SK-N-SH treated with all-trans-retinoic acid at 6 μM for 48 hours (cell line): ENCODE data around the gene TLCD5.

Experiments
- ARNTL ChIP-seq: fragments of 450-650 bp; formaldehyde crosslinking; IDR thresholded peaks from 2 replicates; pipeline ENCODE4 v1.5.0; 2020; ENCODE audit warnings: low read depth, mild to moderate bottlenecking, moderate library complexity, borderline replicate concordance
- TOX ChIP-seq: fragments of 250-450 bp; sonication (Bioruptor Pico); IDR thresholded peaks from 2 replicates; pipeline ENCODE4 v1.8.0; 2021; ENCODE audit warnings: mild to moderate bottlenecking, moderate library complexity, borderline replicate concordance
- ZFP30 ChIP-seq: fragments of 450-650 bp; formaldehyde crosslinking; IDR thresholded peaks from 2 replicates; pipeline ENCODE4 v1.5.0; 2022; ENCODE audit warnings: mild to moderate bottlenecking, moderate library complexity
- ZNF565 ChIP-seq: fragments of 450-650 bp; formaldehyde crosslinking; conservative IDR thresholded peaks from 2 replicates; pipeline ENCODE4 v1.5.0; 2020; ENCODE audit warnings: low read depth, mild to moderate bottlenecking, moderate library complexity
- TF ChIP-seq, protein P1 (sequence below): fragments of 250-450 bp; sonication (Bioruptor Pico); IDR thresholded peaks from 2 replicates; pipeline ENCODE4 v1.8.0; 2020; ENCODE audit warnings: mild to moderate bottlenecking, moderate library complexity, borderline replicate concordance
- TF ChIP-seq, protein P2 (sequence below): fragments of 250-450 bp; sonication (Bioruptor Pico); IDR thresholded peaks from 2 replicates; pipeline ENCODE4 v1.5.1; 2020; ENCODE audit warnings: low read depth, mild to moderate bottlenecking, moderate library complexity
- TF ChIP-seq, protein P3 (sequence below): fragments of 250-450 bp; sonication (Bioruptor Pico); IDR thresholded peaks from 2 replicates; pipeline ENCODE4 v1.5.1; 2021; ENCODE audit warnings: mild to moderate bottlenecking, moderate library complexity

DNA sequence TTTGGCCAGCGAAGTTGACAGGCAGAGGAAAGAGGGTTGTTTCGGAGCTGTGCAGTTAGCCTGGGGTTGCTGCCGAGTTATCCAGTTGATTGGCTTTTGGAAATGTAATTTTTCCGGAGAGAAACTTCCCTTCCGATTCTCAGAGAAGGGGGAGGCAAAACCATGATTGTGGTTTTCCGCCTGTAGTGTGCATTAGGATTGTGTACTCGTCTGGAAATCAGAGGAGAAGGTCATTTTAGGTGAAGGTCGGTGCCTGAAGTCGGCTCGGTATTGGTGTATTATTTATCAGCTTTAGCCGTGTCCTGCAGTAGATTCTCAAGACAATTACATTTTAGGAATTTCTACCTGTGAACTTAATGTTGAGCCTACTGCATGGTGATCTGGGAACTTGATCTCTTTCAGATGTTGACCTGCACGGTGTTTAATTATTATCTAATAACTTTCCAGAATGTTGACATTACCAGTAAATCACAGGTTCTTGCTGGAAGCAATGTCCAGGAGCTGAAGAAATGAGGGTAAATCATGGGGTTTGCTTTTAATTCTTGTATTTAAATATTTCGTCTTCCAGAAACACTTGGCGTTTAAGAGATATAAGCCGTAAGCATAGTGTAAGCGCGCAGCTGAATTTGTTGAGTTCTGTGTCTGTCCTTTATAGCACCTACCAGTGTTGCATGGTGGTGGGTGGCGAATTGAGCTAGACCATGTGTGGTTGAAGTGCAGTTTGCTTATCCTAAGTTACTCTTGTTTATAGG, 12.4 kb downstream of the TLCD5 start:
- no peak for TF ChIP-seq TOX (CRISPR knock-in tag)
- TF ChIP-seq, protein P1, sequence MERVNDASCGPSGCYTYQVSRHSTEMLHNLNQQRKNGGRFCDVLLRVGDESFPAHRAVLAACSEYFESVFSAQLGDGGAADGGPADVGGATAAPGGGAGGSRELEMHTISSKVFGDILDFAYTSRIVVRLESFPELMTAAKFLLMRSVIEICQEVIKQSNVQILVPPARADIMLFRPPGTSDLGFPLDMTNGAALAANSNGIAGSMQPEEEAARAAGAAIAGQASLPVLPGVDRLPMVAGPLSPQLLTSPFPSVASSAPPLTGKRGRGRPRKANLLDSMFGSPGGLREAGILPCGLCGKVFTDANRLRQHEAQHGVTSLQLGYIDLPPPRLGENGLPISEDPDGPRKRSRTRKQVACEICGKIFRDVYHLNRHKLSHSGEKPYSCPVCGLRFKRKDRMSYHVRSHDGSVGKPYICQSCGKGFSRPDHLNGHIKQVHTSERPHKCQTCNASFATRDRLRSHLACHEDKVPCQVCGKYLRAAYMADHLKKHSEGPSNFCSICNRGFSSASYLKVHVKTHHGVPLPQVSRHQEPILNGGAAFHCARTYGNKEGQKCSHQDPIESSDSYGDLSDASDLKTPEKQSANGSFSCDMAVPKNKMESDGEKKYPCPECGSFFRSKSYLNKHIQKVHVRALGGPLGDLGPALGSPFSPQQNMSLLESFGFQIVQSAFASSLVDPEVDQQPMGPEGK (CRISPR knock-in tag) = no peak
- TF ChIP-seq, protein P2, sequence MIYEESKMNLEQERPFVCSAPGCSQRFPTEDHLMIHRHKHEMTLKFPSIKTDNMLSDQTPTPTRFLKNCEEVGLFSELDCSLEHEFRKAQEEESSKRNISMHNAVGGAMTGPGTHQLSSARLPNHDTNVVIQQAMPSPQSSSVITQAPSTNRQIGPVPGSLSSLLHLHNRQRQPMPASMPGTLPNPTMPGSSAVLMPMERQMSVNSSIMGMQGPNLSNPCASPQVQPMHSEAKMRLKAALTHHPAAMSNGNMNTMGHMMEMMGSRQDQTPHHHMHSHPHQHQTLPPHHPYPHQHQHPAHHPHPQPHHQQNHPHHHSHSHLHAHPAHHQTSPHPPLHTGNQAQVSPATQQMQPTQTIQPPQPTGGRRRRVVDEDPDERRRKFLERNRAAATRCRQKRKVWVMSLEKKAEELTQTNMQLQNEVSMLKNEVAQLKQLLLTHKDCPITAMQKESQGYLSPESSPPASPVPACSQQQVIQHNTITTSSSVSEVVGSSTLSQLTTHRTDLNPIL (CRISPR knock-in tag) = no peak
- TF ChIP-seq ZNF565 (CRISPR knock-in tag) = no peak
- no peak for TF ChIP-seq ARNTL (CRISPR knock-in tag)
- TF ChIP-seq ZFP30 (CRISPR knock-in tag) = no peak
- TF ChIP-seq, protein P3, sequence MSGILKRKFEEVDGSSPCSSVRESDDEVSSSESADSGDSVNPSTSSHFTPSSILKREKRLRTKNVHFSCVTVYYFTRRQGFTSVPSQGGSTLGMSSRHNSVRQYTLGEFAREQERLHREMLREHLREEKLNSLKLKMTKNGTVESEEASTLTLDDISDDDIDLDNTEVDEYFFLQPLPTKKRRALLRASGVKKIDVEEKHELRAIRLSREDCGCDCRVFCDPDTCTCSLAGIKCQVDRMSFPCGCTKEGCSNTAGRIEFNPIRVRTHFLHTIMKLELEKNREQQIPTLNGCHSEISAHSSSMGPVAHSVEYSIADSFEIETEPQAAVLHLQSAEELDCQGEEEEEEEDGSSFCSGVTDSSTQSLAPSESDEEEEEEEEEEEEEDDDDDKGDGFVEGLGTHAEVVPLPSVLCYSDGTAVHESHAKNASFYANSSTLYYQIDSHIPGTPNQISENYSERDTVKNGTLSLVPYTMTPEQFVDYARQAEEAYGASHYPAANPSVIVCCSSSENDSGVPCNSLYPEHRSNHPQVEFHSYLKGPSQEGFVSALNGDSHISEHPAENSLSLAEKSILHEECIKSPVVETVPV (CRISPR knock-in tag) = no peak
